SJCRH30 (cell line): Measurements from ENCODE around the gene ABHD5. TPM values are rescaled to one million over a fixed set of nuclear protein-coding genes. Genes with fewer than 3 reads are reported as not detected.
A peak's percentile ranks its signal among the peaks of the same experiment; 100 is the strongest.

Experiments used
- DNase-seq, 2 experiments: peaks; one replicate each; pipeline ENCODE4 v3.0.0-alpha.2; 2015 to 2020
- H3K27ac ChIP-seq: fragments of 250-450 bp; sonication (Bioruptor Pico); 2 replicates; pipeline ENCODE4 v1.5.1; 2020; ENCODE audit warnings: mild to moderate bottlenecking, moderate library complexity
- H3K27me3 ChIP-seq: fragments of 250-450 bp; sonication (Bioruptor Pico); 2 replicates; pipeline ENCODE4 v1.5.1; 2020; ENCODE audit warnings: mild to moderate bottlenecking, moderate library complexity
- H3K36me3 ChIP-seq: fragments of 250-450 bp; sonication (Bioruptor Pico); 2 replicates; pipeline ENCODE4 v1.5.1; 2020; ENCODE audit warnings: mild to moderate bottlenecking, moderate library complexity
- H3K4me1 ChIP-seq: fragments of 250-450 bp; sonication (Bioruptor Pico); 2 replicates; pipeline ENCODE4 v1.5.1; 2020; ENCODE audit warnings: mild to moderate bottlenecking, moderate library complexity
- H3K4me3 ChIP-seq: fragments of 250-450 bp; sonication (Bioruptor Pico); 2 replicates; pipeline ENCODE4 v1.5.1; 2020; ENCODE audit warnings: mild to moderate bottlenecking, moderate library complexity
- H3K9me3 ChIP-seq: fragments of 250-450 bp; sonication (Bioruptor Pico); replicated peaks from 2 replicates; pipeline ENCODE4 v1.5.1; 2020; ENCODE audit warnings: mild to moderate bottlenecking, moderate library complexity
- total RNA-seq: library from RNA; depleted of rRNA; stranded (reverse); fragments of >200 nt; shearing (Covaris generic); gene quantifications from 2 replicates; pipeline ENCODE4 v1.2.3, GENCODE V29; 2014

Gene ABHD5
- total RNA-seq, 1 experiment from 2014 or later = 11.2 TPM

GRCh38 chr3:43748645-43749044, 57.9 kb downstream of the ABHD5 start:
- Histone ChIP-seq H3K27ac (no peak overlapping the region), H3K4me1 (peaks cover 4% of the 10 kb centered on the region), H3K4me3 (no peak overlapping the region), H3K27me3 (no peaks in the 10 kb centered on the region), H3K9me3 (no peaks in the 10 kb centered on the region), H3K36me3 (no peaks in the 10 kb centered on the region)
- no peak for DNase-seq

GRCh38 chr3:43752905-43753304, 62.2 kb downstream of the ABHD5 start:
- no peak for DNase-seq
- Histone ChIP-seq H3K27me3 (no peaks in the 10 kb centered on the region), H3K9me3 (no peaks in the 10 kb centered on the region), H3K27ac (peak overlapping the region; percentile 73; the same call in 1 of the 2 replicates), H3K4me1 (peaks cover 15% of the 10 kb centered on the region), H3K36me3 (no peaks in the 10 kb centered on the region), H3K4me3 (no peak overlapping the region)

GRCh38 chr3:43753741-43754715, 63.3 kb downstream of the ABHD5 start:
- Histone ChIP-seq H3K9me3 (no peaks in the 10 kb centered on the region), H3K27me3 (no peaks in the 10 kb centered on the region), H3K27ac (peak overlapping the region; percentile 73), H3K4me3 (no peak overlapping the region), H3K36me3 (no peaks in the 10 kb centered on the region), H3K4me1 (peaks cover 17% of the 10 kb centered on the region)
- peak in 1 of 2 experiments; percentile 31 for DNase-seq

GRCh38 chr3:43755516-43756200, 64.9 kb downstream of the ABHD5 start:
- Histone ChIP-seq H3K27ac (no peak overlapping the region), H3K4me3 (no peak overlapping the region)

GRCh38 chr3:43757666-43758321, 67.1 kb downstream of the ABHD5 start:
- Histone ChIP-seq H3K9me3 (no peaks in the 10 kb centered on the region), H3K27ac (no peak overlapping the region), H3K36me3 (no peaks in the 10 kb centered on the region), H3K4me1 (peaks cover 17% of the 10 kb centered on the region), H3K27me3 (no peaks in the 10 kb centered on the region), H3K4me3 (no peak overlapping the region)
- DNase-seq = no peak

More at GRCh38 chr3:43755516-43756200, 64.9 kb downstream of the ABHD5 start:
- DNase-seq = no peak
- no peaks in the 10 kb centered on the region for H3K27me3 ChIP-seq
- H3K4me1 ChIP-seq = peaks cover 17% of the 10 kb centered on the region
- no peaks in the 10 kb centered on the region for H3K9me3 ChIP-seq
- H3K36me3 ChIP-seq = no peaks in the 10 kb centered on the region

- Histone ChIP-seq H3K4me1 (peaks cover 12% of the 10 kb centered on the region), H3K4me3 (no peak overlapping the region), H3K36me3 (no peaks in the 10 kb centered on the region), H3K27me3 (no peaks in the 10 kb centered on the region), H3K27ac (no peak overlapping the region), H3K9me3 (no peaks in the 10 kb centered on the region)
- DNase-seq = no peak
These were observed 68.0 kb downstream of the ABHD5 start for GRCh38 chr3:43758592-43759225.

- Histone ChIP-seq H3K36me3 (no peaks in the 10 kb centered on the region), H3K9me3 (no peaks in the 10 kb centered on the region), H3K27ac (no peak overlapping the region), H3K4me3 (no peak overlapping the region), H3K4me1 (peaks cover 6% of the 10 kb centered on the region; the same call in 1 of the 2 replicates), H3K27me3 (no peaks in the 10 kb centered on the region)
- DNase-seq = peak in 1 of 2 experiments; percentile 12
These were observed 68.6 kb downstream of the ABHD5 start for GRCh38 chr3:43759297-43759782.

DNA sequence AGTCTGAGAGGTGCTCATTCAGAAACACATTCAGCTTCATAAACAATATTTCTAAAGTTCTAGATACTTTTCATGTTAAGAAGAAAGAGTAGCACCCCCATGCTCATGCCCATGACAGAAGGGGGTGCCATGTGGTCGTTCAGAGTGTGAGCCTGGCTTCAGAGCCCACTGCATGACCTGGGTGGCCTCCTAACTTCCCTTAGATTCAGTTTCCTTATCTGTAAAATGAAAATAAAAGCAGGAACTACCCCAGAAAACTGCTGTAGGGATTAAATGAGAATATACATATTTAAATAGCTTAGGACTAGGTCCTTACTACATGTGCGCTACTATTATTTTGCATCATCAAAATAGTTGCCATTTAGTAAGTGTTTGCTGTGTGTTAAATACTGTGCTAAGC, 69.2 kb downstream of the ABHD5 start:
- Histone ChIP-seq H3K4me1 (0 out of 2 replicates have a peak, but pooled peaks cover 2% of the 10 kb centered on the region), H3K4me3 (no peak overlapping the region), H3K9me3 (no peaks in the 10 kb centered on the region), H3K36me3 (no peaks in the 10 kb centered on the region), H3K27ac (no peak overlapping the region), H3K27me3 (no peaks in the 10 kb centered on the region)
- no peak for DNase-seq

DNA sequence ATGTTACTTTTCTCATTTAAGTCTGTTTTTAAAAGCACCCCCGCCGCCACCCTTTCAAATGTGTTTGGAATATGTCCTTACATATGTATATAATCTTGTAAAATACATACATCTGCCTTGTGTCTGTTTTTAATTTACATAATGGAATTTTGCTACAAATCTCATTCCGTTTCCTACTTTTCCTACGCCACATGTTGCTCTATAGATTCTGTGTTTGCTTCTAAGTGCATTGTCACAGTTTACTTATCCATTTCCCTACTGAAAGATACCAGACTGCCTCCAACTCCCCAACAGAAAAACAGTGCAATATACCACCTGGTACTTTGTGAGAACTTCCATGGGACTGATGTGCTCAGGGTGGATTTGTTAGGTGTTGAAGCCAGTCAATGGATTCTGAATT, 70.2 kb downstream of the ABHD5 start:
- H3K9me3 ChIP-seq = no peaks in the 10 kb centered on the region

GRCh38 chr3:43762451-43762850, 71.7 kb downstream of the ABHD5 start:
- no peaks in the 10 kb centered on the region for H3K36me3 ChIP-seq
- no peak overlapping the region for H3K27ac ChIP-seq
- H3K27me3 ChIP-seq = no peaks in the 10 kb centered on the region
- H3K9me3 ChIP-seq = no peaks in the 10 kb centered on the region
- 0 out of 2 replicates have a peak, but pooled peaks cover 2% of the 10 kb centered on the region for H3K4me1 ChIP-seq
- no peak overlapping the region for H3K4me3 ChIP-seq
- DNase-seq = no peak

More for the DNA sequence above, 70.2 kb downstream of the ABHD5 start:
- DNase-seq = no peak
- Histone ChIP-seq H3K27ac (no peak overlapping the region), H3K36me3 (no peaks in the 10 kb centered on the region), H3K27me3 (no peaks in the 10 kb centered on the region), H3K4me1 (0 out of 2 replicates have a peak, but pooled peaks cover 2% of the 10 kb centered on the region), H3K4me3 (no peak overlapping the region)

DNA sequence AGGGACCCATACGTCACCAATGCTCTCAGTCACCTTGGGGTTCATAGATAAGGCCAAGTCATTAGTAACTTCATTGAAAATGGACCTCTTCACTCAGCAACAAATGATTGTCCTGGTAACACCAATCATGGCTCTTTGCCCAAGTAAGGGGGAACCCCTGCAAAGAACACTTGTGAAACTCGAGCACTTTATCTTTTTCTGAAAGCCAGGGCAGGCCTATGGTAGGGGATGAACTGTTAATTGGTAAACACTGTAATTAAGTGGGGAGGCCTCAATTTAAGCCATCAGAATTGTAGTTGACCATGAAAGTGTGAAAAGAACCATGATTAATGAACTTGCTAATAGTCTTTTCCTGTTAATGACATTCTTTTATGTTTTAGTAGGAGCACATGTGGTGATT, 73.3 kb downstream of the ABHD5 start:
- no peaks in the 10 kb centered on the region for H3K9me3 ChIP-seq
- no peak overlapping the region for H3K27ac ChIP-seq
- H3K4me3 ChIP-seq = no peak overlapping the region
- H3K27me3 ChIP-seq = no peaks in the 10 kb centered on the region
- no peaks in the 10 kb centered on the region for H3K4me1 ChIP-seq
- H3K36me3 ChIP-seq = no peaks in the 10 kb centered on the region
- no peak for DNase-seq

DNA sequence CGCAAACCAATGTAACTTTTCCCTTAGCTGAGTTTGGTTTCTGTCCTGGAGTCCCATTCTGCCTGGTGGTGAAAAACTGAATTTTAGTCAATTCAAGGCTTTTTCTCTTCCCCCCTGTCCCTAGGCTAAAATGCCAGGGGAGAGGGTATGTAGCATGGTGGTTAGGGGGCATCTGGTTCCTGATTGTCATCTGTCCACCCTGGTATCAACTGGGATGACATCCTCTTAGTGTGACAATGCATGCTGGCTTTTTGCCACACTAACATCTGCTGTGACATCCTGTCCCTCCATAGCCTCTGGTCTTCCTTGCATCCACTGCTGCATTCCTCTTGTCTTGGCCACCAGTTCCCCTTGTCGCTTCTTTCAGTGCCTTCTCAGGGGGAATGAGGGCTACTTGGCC, 73.7 kb downstream of the ABHD5 start:
- no peaks in the 10 kb centered on the region for H3K27me3 ChIP-seq
- DNase-seq = no peak
- no peaks in the 10 kb centered on the region for H3K4me1 ChIP-seq
- no peak overlapping the region for H3K4me3 ChIP-seq
- H3K27ac ChIP-seq = no peak overlapping the region
- no peaks in the 10 kb centered on the region for H3K9me3 ChIP-seq
- H3K36me3 ChIP-seq = no peaks in the 10 kb centered on the region

GRCh38 chr3:43765521-43765971, 74.8 kb downstream of the ABHD5 start:
- Histone ChIP-seq H3K27me3 (no peaks in the 10 kb centered on the region), H3K9me3 (no peaks in the 10 kb centered on the region), H3K4me3 (no peak overlapping the region), H3K27ac (no peak overlapping the region), H3K36me3 (no peaks in the 10 kb centered on the region), H3K4me1 (no peaks in the 10 kb centered on the region)
- no peak for DNase-seq
